ENCODE data around the gene FEZF1.

DNA sequence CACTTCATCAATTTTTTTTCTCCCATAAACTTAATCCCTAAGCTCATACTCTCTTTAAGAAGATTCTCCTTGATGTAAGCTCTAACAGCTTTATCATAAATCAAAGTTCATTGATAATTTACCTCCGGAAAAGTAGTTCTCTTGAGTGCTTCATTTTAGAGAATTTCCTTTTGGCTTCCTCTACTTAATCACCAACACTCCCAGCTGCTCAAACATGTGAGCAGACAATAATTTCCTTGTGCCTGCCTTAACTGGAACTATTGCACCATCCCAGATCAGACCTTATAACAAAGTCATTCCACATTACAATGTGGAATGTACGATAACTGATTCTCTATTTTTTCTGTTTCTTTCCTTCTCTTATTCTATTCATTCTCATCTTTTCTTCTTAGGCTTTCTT is 5.9 kb downstream of the FEZF1 start:
- TF ChIP-seq CTCF (conservative IDR thresholded peaks at IDR 0.05; ENCODE audit: low read length) (no peak), EZH2phosphoT487 (IDR thresholded peaks at IDR 0.05; ENCODE audit: borderline replicate concordance, low read depth, low read length) (no peak)
